GM19043 (cell line): Measurements from ENCODE around the gene CEMP1.

ENCODE experiments used
- ATAC-seq: cut with Tn5 transposase; IDR thresholded peaks from one replicate; pipeline ENCODE4 v1.9.1; 2021; ENCODE audit warnings: low read depth; ENCODE audit not compliant: unreplicated experiment

Gene CEMP1

DNA sequence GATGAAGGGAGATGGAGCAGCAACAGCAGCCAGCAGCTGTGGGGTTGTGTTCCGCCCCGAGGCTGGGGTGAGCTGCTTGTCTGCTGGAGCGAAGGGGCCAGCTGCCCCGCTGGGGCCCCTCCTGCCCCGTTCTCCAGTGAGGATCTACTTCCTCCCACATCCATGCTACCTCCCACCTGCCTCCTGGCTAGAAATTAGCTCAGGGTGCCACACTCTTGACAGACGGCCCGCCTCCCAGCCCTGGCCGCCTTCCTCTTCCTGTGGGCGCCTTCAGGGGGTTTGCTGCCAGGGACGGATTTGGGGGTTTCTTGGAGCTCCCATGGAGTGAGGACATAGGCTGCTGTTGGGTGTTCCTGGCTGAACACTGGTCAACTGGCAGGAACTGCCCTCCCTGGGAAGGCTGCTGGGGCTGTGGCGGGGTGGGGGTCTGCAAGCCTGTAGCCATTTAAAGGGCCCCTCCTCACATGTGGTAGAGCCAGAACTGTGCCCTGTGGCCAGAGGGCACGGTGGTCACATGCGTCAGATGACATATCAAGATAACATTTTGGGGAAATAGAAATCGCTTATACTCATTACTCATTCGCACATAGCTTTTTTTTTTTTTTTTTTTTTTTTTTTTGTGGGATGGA, 43.2 kb downstream of the CEMP1 start:
- no peak for ATAC-seq

DNA sequence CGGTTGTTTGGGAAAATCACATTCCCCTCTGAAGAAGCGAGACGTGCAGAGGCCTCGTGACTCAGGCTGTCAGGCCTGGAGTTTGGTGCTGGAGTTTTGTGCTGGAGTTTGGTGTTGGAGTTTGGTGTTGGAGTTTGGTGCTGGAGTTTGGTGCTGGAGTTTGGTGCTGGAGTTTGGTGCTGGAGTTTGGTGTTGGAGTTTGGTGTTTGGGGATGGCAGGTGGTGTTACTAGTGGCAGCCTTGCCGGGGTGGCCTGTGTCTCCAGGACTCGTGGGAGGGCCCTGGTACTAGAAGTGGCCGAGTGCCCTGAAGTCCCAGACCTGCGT, 43.7 kb downstream of the CEMP1 start:
- no peak for ATAC-seq

GRCh38 chr16:2486645-2487516, 44.3 kb downstream of the CEMP1 start:
- no peak for ATAC-seq

- ATAC-seq: no peak
These were observed 45.2 kb downstream of the CEMP1 start for GRCh38 chr16:2485811-2486507.

DNA sequence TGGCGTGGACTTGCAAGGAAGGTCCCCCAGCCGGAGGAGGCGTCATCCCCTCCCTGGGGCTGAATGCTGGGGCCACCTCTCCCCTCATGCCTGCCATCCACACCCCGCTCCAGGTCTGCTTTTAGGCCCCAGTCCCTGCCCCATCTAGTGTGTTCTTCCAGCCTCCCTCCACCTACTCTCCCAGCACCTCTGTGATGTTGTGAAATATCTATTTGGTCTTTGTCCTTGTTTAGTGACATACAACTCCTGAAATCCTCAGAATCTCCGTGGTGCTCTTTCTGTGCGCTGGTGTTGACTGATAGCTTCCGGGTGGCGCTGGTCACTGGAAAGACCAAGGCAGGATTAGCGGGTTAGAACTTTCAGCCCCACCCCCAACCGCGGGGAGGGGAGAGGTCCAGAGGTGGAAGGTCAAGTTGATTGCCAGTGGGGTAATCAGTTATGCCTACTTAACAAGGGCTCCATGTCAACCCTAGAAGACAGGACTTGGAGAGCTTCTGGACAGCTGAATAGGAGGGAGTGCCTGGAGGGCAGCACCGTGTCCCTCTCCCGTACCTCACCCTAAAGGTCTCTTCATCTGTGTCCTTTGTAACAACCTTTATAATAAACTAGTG, 46.2 kb downstream of the CEMP1 start:
- ATAC-seq: no peak

DNA sequence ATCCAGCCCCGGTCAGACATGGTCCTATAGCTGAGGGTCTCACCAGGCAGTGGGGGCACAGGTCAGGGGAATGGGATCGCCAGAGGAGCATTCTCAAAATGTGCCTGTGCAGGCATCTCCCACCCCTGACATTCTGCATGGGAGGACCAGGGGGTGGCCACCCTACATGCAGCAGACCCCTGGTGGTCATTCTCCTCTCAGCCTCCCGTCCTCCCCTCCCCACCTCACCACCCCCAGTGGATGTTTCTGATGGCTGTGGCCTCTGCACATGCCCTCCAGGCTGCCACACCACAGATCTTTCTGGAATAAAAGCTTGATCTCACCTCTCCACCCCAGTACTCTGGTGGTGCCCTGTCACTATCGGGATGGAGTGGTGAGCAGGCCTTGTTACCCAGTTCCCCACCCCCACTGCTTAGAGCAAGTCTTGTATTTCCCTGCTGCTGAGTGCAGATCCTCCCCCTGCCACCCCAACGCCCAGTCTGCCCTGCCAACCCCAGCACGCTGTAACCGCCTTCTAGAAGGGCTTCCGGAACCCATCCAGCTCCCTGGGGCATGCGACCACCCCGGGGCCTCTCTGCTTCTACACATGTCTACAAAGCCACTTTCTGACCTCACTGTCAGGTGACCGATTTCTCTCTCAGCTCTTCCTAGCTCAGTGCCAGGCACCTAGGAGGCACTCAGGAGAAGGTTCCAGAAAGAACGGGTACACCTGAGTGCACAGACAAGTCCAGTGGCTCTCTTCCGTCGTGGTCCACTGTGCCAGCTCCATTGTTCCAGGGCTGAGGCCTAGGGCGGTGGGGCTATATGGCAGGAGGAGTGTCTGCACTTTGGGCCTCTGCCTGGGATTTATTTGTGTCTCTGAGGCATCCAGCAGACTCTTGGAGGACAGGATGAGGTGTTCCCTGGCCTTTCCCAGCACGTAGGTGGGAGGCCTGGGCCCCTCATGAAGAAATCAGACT, 47.0 kb downstream of the CEMP1 start:
- no peak for ATAC-seq

DNA sequence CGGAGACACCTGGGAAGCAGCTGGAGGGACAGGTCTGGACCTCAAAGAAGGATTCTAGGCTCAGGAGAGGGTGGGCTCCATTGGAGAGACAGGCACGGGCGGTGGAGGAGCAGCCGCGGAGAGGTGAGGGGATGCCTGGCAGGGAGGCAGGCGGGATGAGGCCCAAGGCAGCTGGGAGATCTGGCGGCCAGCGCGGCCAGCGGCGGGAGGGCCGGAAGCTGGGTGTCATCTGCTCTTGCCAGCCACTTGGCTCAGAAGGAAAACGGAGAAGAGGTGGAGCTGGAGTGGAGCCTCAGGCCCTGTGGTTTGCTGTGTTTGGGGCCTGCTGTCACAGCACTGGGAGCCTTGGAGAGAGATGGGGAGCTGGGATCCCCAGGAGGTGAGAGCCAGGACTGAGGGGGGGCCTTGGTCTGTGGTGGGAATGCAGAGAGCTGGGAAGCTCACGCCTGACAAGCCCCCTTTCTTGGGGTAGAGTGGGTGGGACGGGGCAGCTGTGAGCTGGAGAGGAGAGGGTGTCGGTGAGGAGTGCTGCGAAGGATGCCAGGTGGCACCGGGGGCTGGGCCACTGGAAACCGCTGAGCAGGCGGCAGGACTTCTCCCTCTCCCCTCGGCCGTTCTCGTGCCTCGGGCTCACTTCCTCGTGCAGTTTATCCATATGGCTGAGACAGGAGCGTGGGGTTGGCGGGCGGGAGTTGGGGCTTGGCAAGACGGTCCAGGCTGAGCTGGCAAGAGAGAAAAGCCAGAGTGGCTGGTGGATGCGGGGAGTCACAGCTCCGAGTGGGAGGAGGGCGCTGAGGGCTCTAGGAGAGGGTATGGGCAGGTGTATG, 48.3 kb downstream of the CEMP1 start:
- no peak for ATAC-seq

DNA sequence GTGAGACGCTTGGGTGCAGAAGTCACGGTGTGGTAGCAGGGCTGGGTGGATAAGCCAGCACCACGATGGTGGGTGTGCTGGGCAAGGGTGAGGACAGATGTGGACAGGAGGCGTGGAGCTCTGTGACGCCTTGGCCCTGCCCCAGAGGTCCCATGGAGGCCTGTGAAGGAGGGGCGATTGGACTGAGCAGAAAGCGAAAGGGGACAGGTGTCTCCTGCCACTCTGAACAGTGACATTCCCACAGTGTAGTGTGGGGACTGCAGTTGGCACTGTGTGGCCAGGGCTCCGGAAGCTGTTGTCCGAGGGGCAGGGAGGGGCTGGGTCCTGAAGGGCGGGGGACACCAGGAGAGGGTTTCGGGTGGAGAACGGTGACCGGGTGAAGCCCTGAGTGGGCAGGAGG, 49.0 kb downstream of the CEMP1 start:
- ATAC-seq: no peak

- ATAC-seq: no peak
These were observed 49.5 kb downstream of the CEMP1 start for GRCh38 chr16:2481676-2482075.

DNA sequence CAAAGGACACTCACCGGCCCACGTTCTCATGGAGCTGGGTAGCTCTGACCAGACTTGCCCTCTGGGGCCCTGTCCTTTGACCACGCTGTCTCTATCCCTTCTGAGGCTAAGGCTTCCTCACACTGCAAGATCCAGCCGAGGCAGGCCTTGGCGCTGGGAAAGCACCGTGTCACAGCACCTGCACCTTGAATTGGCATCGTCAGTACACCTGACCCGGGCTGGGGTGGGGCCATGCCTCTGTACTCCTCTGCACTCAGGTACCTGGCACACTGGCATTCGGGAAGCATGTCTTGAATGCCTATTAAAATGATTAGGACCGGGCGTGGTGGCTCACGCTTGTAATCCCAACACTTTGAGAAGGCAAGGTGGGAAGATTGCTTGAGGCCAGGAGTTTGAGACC, 50.3 kb downstream of the CEMP1 start:
- ATAC-seq: no peak
